ENCODE measurements around the gene ACVR1C. TPM values are rescaled to one million over a fixed set of nuclear protein-coding genes. Genes with fewer than 3 reads are reported as not detected.

Gene ACVR1C
- polyA plus RNA-seq, 3 donors = 0.05 TPM; not detected in 2

GRCh38 chr2:157611726-157612125 is 16.9 kb downstream of the ACVR1C start:
- no peak for DNase-seq
- Mint-ChIP-seq H3K4me1 (no peaks in the 10 kb centered on the region), H3K27me3 (ENCODE audit: low read depth in 3 of 3) (peaks cover 2 to 4% (median 2%) of the 10 kb centered on the region in 3 donors), H3K36me3 (no peaks in the 10 kb centered on the region), H3K9me3 (peaks cover 4 to 11% (median 9%) of the 10 kb centered on the region in 7 donors), H3K4me3 (no peak overlapping the region), H3K27ac (no peak overlapping the region)
- Histone ChIP-seq H4K20me1 (ENCODE audit: insufficient read depth, low read length) (no peaks in the 10 kb centered on the region), H3K9ac (ENCODE audit: insufficient read depth, low read length, poor library complexity, severe bottlenecking) (no peak overlapping the region), H3K4me1 (ENCODE audit: control insufficient read depth in 1 of 2, insufficient read depth in 2 of 2, low read length in 2 of 2) (no peaks in the 10 kb centered on the region), H3K36me3 (replicated peaks in 1 of 2; ENCODE audit: control insufficient read depth in 1 of 2, insufficient read depth in 2 of 2, low read length in 2 of 2) (no peaks in the 10 kb centered on the region), H3K79me2 (ENCODE audit: insufficient read depth, low read length) (no peaks in the 10 kb centered on the region), H3K4me2 (replicated peaks; ENCODE audit: extremely low read depth, low read length, poor library complexity, severe bottlenecking) (no peak overlapping the region), H3K27me3 (ENCODE audit: control insufficient read depth in 2 of 2, insufficient read depth in 2 of 2, low read length in 2 of 2) (no peaks in the 10 kb centered on the region), H3K9me3 (replicated peaks in 1 of 2; ENCODE audit: control insufficient read depth in 1 of 2, insufficient read depth in 1 of 2, low read length in 2 of 2) (peaks cover 0 to 15% of the 10 kb centered on the region in 2 donors), H3K4me3 (replicated peaks in 1 of 3; ENCODE audit: low read depth in 2 of 3, low read length in 3 of 3) (no peak overlapping the region), H2AFZ (ENCODE audit: insufficient read depth, low read depth, low read length, poor library complexity, severe bottlenecking) (no peak overlapping the region), H3K27ac (ENCODE audit: low read depth in 1 of 2, low read length in 2 of 2) (no peak overlapping the region)
- intact Hi-C loops (cut with micrococcal nuclease) = no loop called here
- TF ChIP-seq, protein P1, sequence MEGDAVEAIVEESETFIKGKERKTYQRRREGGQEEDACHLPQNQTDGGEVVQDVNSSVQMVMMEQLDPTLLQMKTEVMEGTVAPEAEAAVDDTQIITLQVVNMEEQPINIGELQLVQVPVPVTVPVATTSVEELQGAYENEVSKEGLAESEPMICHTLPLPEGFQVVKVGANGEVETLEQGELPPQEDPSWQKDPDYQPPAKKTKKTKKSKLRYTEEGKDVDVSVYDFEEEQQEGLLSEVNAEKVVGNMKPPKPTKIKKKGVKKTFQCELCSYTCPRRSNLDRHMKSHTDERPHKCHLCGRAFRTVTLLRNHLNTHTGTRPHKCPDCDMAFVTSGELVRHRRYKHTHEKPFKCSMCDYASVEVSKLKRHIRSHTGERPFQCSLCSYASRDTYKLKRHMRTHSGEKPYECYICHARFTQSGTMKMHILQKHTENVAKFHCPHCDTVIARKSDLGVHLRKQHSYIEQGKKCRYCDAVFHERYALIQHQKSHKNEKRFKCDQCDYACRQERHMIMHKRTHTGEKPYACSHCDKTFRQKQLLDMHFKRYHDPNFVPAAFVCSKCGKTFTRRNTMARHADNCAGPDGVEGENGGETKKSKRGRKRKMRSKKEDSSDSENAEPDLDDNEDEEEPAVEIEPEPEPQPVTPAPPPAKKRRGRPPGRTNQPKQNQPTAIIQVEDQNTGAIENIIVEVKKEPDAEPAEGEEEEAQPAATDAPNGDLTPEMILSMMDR (IDR thresholded peaks at IDR 0.05) = no peak

- H3K27ac Mint-ChIP-seq = peak overlapping the region in 1 of 7 donors; percentile 26
Observed at GRCh38 chr2:157611110-157611509, 17.6 kb downstream of the ACVR1C start.

More at GRCh38 chr2:157611110-157611509, 17.6 kb downstream of the ACVR1C start:
- H4K20me1 ChIP-seq (ENCODE audit: insufficient read depth, low read length) = no peaks in the 10 kb centered on the region
- H3K4me1 ChIP-seq (ENCODE audit: control insufficient read depth in 1 of 2, insufficient read depth in 2 of 2, low read length in 2 of 2) = no peaks in the 10 kb centered on the region
- TF ChIP-seq, protein P1 (IDR thresholded peaks at IDR 0.05) = no peak
- Mint-ChIP-seq H3K9me3 (peaks cover 4 to 12% (median 9%) of the 10 kb centered on the region in 7 donors), H3K4me3 (no peak overlapping the region), H3K27me3 (ENCODE audit: low read depth in 3 of 3) (peaks cover 0 to 4% (median 2%) of the 10 kb centered on the region in 3 donors), H3K4me1 (no peaks in the 10 kb centered on the region), H3K36me3 (no peaks in the 10 kb centered on the region)
- intact Hi-C loops (cut with micrococcal nuclease) = no loop called here
- H3K9me3 ChIP-seq (replicated peaks in 1 of 2; ENCODE audit: control insufficient read depth in 1 of 2, insufficient read depth in 1 of 2, low read length in 2 of 2) = peaks cover 0 to 15% of the 10 kb centered on the region in 2 donors
- no peak for DNase-seq
- no peak overlapping the region for H3K4me2 ChIP-seq (replicated peaks; ENCODE audit: extremely low read depth, low read length, poor library complexity, severe bottlenecking)
- H3K27ac ChIP-seq (ENCODE audit: low read depth in 1 of 2, low read length in 2 of 2) = no peak overlapping the region
- no peaks in the 10 kb centered on the region for H3K36me3 ChIP-seq (replicated peaks in 1 of 2; ENCODE audit: control insufficient read depth in 1 of 2, insufficient read depth in 2 of 2, low read length in 2 of 2)
- H3K4me3 ChIP-seq (replicated peaks in 1 of 3; ENCODE audit: low read depth in 2 of 3, low read length in 3 of 3) = no peak overlapping the region
- H3K9ac ChIP-seq (ENCODE audit: insufficient read depth, low read length, poor library complexity, severe bottlenecking) = no peak overlapping the region
- H3K79me2 ChIP-seq (ENCODE audit: insufficient read depth, low read length) = no peaks in the 10 kb centered on the region
- no peaks in the 10 kb centered on the region for H3K27me3 ChIP-seq (ENCODE audit: control insufficient read depth in 2 of 2, insufficient read depth in 2 of 2, low read length in 2 of 2)
- no peak overlapping the region for H2AFZ ChIP-seq (ENCODE audit: insufficient read depth, low read depth, low read length, poor library complexity, severe bottlenecking)
- WGBS (ENCODE audit: insufficient coverage) = 100% methylated on average over 4 of the region's 4 CpGs

Measured in CD14-positive monocyte (primary cell).